ENCODE measurements around the gene ZYG11A.
A peak's percentile ranks its signal among the peaks of the same experiment; 100 is the strongest.

Gene ZYG11A

GRCh38 chr1:52877554-52877953 is 35.0 kb downstream of the ZYG11A start:
- no peak for DNase-seq

- DNase-seq = no peak
Observed at GRCh38 chr1:52880206-52880605, 37.6 kb downstream of the ZYG11A start.

GRCh38 chr1:52887483-52887882 is 44.9 kb downstream of the ZYG11A start:
- no peak for DNase-seq

GRCh38 chr1:52892424-52893215 is 50.1 kb downstream of the ZYG11A start:
- no peak for DNase-seq

GRCh38 chr1:52899445-52899894 is 56.9 kb downstream of the ZYG11A start:
- DNase-seq = no peak

- no peak for DNase-seq
Observed at GRCh38 chr1:52900402-52900801, 57.8 kb downstream of the ZYG11A start.

- DNase-seq = no peak
Observed at GRCh38 chr1:52901384-52901783, 58.8 kb downstream of the ZYG11A start.

GRCh38 chr1:52904208-52904926 is 61.8 kb downstream of the ZYG11A start:
- no peak for DNase-seq

- DNase-seq = peak in 1 of 2 experiments; percentile 15
Observed at GRCh38 chr1:52904927-52905698, 62.6 kb downstream of the ZYG11A start.

- DNase-seq = no peak
Observed at GRCh38 chr1:52906135-52906603, 63.6 kb downstream of the ZYG11A start.

- DNase-seq = no peak
Observed at GRCh38 chr1:52907068-52907811, 64.7 kb downstream of the ZYG11A start.

GRCh38 chr1:52907812-52908153 is 65.2 kb downstream of the ZYG11A start:
- no peak for DNase-seq

GRCh38 chr1:52911541-52911940 is 69.0 kb downstream of the ZYG11A start:
- DNase-seq = no peak

- no peak for DNase-seq
Observed at GRCh38 chr1:52913014-52913413, 70.5 kb downstream of the ZYG11A start.

- no peak for DNase-seq
Observed at GRCh38 chr1:52913537-52913936, 71.0 kb downstream of the ZYG11A start.

- DNase-seq = no peak
Observed at GRCh38 chr1:52914463-52914862, 71.9 kb downstream of the ZYG11A start.

- no peak for DNase-seq
Observed at GRCh38 chr1:52915211-52915854, 72.8 kb downstream of the ZYG11A start.

GRCh38 chr1:52915855-52916220 is 73.3 kb downstream of the ZYG11A start:
- DNase-seq = no peak

GRCh38 chr1:52916241-52916975 is 73.8 kb downstream of the ZYG11A start:
- DNase-seq = no peak

GRCh38 chr1:52917156-52917555 is 74.6 kb downstream of the ZYG11A start:
- DNase-seq = no peak

GRCh38 chr1:52917581-52917980 is 75.0 kb downstream of the ZYG11A start:
- DNase-seq = no peak

- no peak for DNase-seq
Observed at GRCh38 chr1:52918201-52918600, 75.6 kb downstream of the ZYG11A start.

All from SHP77 (cell line).